Natural killer cell (primary cell): ENCODE data around the gene MED12L. TPM values are rescaled to one million over a fixed set of nuclear protein-coding genes. Genes with fewer than 3 reads are reported as not detected.
"Not testable (repeated sequence)": the region's sequence is repeated elsewhere in the genome, so short reads cannot be mapped to it uniquely, and the experiment has no call there.

Source experiments
- ATAC-seq, 3 donors: fragments of 150-1000 bp in 2 of 3; fragments of 200-7000 bp in 1 of 3; cut with Tn5 transposase; 1 replicate in 1 of 3; 2 replicates in 2 of 3; pipeline ENCODE4 v1.10.0; 2021; ENCODE audit warnings: mild to moderate bottlenecking in 2 of 3, moderate library complexity in 2 of 3
- DNase-seq, 2 donors: peaks; one replicate each; pipeline versions ENCODE4 v3.0.0 to v3.0.0-alpha.2; 2013 to 2021; ENCODE audit warnings: mixed read lengths in 1 of 2
- H3K27ac ChIP-seq: one replicate; pipeline ENCODE4 v1.5.1; 2013; ENCODE audit warnings: mild to moderate bottlenecking, low read length
- H3K27me3 ChIP-seq: one replicate; pipeline ENCODE4 v1.6.1; 2013; ENCODE audit warnings: low read length; ENCODE audit not compliant: control insufficient read depth, insufficient read depth
- H3K36me3 ChIP-seq: one replicate; pipeline ENCODE4 v1.6.1; 2013; ENCODE audit warnings: low read length; ENCODE audit not compliant: control insufficient read depth, insufficient read depth
- H3K4me1 ChIP-seq: one replicate; pipeline ENCODE4 v1.6.1; 2013; ENCODE audit warnings: low read length; ENCODE audit not compliant: control insufficient read depth, insufficient read depth
- H3K4me3 ChIP-seq: one replicate; pipeline ENCODE4 v1.5.1; 2013; ENCODE audit warnings: low read length
- H3K9me3 ChIP-seq: one replicate; pipeline ENCODE4 v1.6.1; 2013; ENCODE audit warnings: low read length; ENCODE audit not compliant: control insufficient read depth, insufficient read depth
- H3K27ac Mint-ChIP-seq, 2 donors: one replicate each; pipeline ENCODE4 v1.8.0; 2022; ENCODE audit warnings: mild to moderate bottlenecking in 2 of 2, mixed read lengths in 2 of 2, moderate library complexity in 1 of 2
- H3K27me3 Mint-ChIP-seq, 2 donors: one replicate each; pipeline ENCODE4 v1.8.0; 2022; ENCODE audit warnings: low read depth in 2 of 2, mixed read lengths in 2 of 2
- H3K36me3 Mint-ChIP-seq: one replicate; pipeline ENCODE4 v1.8.0; 2022; ENCODE audit warnings: mixed read lengths
- H3K4me1 Mint-ChIP-seq, 2 donors: one replicate each; pipeline ENCODE4 v1.8.0; 2022; ENCODE audit warnings: mixed read lengths in 2 of 2
- H3K4me3 Mint-ChIP-seq: one replicate; pipeline ENCODE4 v1.8.0; 2022; ENCODE audit warnings: mild to moderate bottlenecking, moderate library complexity, mixed read lengths
- H3K9me3 Mint-ChIP-seq, 2 donors: one replicate each; pipeline ENCODE4 v1.8.0; 2022; ENCODE audit warnings: mixed read lengths in 2 of 2
- WGBS: methylation state at CpG from one replicate; pipeline ENCODE4 v1.1.7; 2013; ENCODE audit warnings: missing lambda C conversion rate; ENCODE audit not compliant: insufficient coverage; 5-methylcytosine and 5-hydroxymethylcytosine counted together
- intact Hi-C: fragments of 100-400 bp; cut with micrococcal nuclease; formaldehyde crosslinking; loops from one replicate; pipeline ENCODE4 v1.14.2; 2022
- total RNA-seq, 4 donors: library from RNA; stranded (reverse); fragments of 120-200 nt in 1 of 4; gene quantifications; one replicate each; pipeline versions ENCODE4 v1.2.3 to v1.2.4, GENCODE V29; 2013 to 2022
- TF ChIP-seq, protein P1 (sequence below): fragments of 200-600 bp; IDR thresholded peaks from one replicate; pipeline ENCODE4 v1.8.0; 2022; ENCODE audit warnings: antibody characterized with exemption

Gene MED12L
- total RNA-seq, 3 donors from 2014 or later (not counting 1 experiment from before 2014, with no cell fraction given): 3.0 to 6.5 (median 3.0) TPM

DNA sequence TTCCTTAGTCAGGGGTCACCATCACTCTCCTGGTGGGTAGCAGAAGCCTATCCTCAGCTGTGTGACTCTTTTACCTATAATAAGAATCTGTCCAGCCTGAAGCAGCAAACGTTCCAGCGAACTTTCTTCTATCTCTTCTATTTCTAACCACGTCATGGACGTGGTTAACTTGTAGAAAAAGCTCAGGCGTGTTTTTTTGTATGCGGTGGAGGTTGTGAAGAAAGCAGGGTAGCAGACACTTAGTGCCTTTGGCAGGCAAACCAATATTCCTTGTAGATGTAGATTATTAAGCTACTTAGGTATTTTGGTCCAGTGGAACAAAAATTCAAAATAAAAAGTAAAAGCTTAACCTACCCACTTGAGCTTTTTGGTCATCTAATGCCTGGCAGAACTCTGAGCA, 149.4 kb downstream of the MED12L start:
- no peaks in the 10 kb centered on the region for H3K9me3 Mint-ChIP-seq
- intact Hi-C loops: no loop called here
- H3K36me3 Mint-ChIP-seq: no peaks in the 10 kb centered on the region
- ATAC-seq: peak; percentile 52 to 83 (median 54)
- Histone ChIP-seq H3K27me3 (no peaks in the 10 kb centered on the region), H3K27ac (no peak overlapping the region), H3K9me3 (no peaks in the 10 kb centered on the region), H3K4me3 (no peak overlapping the region), H3K36me3 (no peaks in the 10 kb centered on the region), H3K4me1 (peaks cover 11% of the 10 kb centered on the region)
- H3K27ac Mint-ChIP-seq: peak overlapping the region in 1 of 2 donors; percentile 54
- TF ChIP-seq, protein P1, sequence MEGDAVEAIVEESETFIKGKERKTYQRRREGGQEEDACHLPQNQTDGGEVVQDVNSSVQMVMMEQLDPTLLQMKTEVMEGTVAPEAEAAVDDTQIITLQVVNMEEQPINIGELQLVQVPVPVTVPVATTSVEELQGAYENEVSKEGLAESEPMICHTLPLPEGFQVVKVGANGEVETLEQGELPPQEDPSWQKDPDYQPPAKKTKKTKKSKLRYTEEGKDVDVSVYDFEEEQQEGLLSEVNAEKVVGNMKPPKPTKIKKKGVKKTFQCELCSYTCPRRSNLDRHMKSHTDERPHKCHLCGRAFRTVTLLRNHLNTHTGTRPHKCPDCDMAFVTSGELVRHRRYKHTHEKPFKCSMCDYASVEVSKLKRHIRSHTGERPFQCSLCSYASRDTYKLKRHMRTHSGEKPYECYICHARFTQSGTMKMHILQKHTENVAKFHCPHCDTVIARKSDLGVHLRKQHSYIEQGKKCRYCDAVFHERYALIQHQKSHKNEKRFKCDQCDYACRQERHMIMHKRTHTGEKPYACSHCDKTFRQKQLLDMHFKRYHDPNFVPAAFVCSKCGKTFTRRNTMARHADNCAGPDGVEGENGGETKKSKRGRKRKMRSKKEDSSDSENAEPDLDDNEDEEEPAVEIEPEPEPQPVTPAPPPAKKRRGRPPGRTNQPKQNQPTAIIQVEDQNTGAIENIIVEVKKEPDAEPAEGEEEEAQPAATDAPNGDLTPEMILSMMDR: no peak
- DNase-seq: no peak
- peaks cover 20 to 25% of the 10 kb centered on the region in 2 donors for H3K4me1 Mint-ChIP-seq
- H3K4me3 Mint-ChIP-seq: no peak overlapping the region
- WGBS: 48% methylated on average over 4 of the region's 6 CpGs
- peaks cover 0 to 4% of the 10 kb centered on the region in 2 donors for H3K27me3 Mint-ChIP-seq

DNA sequence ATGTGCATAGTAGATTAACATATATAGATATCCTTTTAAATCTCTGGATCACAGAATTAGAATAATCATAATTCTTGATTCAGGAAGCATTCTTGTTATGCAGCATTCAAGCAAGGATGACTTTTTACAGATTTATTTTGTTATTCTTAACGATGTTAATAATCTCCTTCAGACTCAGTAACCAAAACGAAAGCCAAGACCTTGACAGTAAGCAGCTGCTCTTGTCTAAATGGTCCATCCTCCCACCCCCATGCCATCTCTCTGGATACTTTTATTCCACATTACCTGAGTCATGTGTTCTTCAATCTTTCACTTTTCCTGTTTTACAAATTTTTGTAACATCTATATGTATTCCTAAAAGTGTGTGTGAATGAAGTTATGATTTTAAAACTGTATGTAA, 150.9 kb downstream of the MED12L start:
- Histone ChIP-seq H3K27me3 (no peaks in the 10 kb centered on the region), H3K36me3 (no peaks in the 10 kb centered on the region), H3K4me1 (peaks cover 11% of the 10 kb centered on the region), H3K9me3 (no peaks in the 10 kb centered on the region), H3K27ac (no peak overlapping the region), H3K4me3 (no peak overlapping the region)
- H3K27me3 Mint-ChIP-seq: peaks cover 0 to 2% of the 10 kb centered on the region in 2 donors
- peaks cover 9 to 18% of the 10 kb centered on the region in 2 donors for H3K4me1 Mint-ChIP-seq
- no peak overlapping the region for H3K27ac Mint-ChIP-seq
- 100% methylated on average over 2 of the region's 2 CpGs for whole genome bisulfite sequencing
- DNase-seq (no peak), ATAC-seq (no peak)
- H3K36me3 Mint-ChIP-seq: no peaks in the 10 kb centered on the region
- no peaks in the 10 kb centered on the region for H3K9me3 Mint-ChIP-seq
- intact Hi-C loops: no loop called here
- no peak overlapping the region for H3K4me3 Mint-ChIP-seq
- TF ChIP-seq, protein P1: no peak

DNA sequence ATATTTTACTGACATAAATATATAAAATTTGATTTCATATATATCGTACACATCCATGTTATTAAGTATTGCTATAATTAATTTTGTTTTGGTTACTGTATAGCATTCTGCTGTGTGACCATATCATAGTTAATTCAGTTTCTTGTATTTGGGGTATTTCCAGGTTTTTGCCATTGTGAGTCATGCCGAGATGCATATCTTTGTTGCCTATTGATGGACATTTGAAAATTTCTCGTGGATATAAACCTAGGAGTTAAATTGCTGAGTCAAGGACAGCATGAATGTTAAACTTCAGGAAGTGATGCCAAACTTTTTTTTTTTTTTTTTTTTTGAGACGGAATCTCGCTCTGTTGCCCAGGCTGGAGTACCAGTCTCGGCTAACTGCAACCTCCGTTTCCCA, 151.3 kb downstream of the MED12L start:
- TF ChIP-seq, protein P1: no peak
- Histone ChIP-seq H3K4me1 (peaks cover 11% of the 10 kb centered on the region), H3K27ac (no peak overlapping the region), H3K27me3 (no peaks in the 10 kb centered on the region), H3K9me3 (no peaks in the 10 kb centered on the region), H3K36me3 (no peaks in the 10 kb centered on the region), H3K4me3 (no peak overlapping the region)
- H3K36me3 Mint-ChIP-seq: no peaks in the 10 kb centered on the region
- no peaks in the 10 kb centered on the region for H3K9me3 Mint-ChIP-seq
- WGBS: 91% methylated on average over 6 of the region's 7 CpGs
- H3K4me1 Mint-ChIP-seq: peaks cover 8 to 16% of the 10 kb centered on the region in 2 donors
- intact Hi-C loops: no loop called here
- no peak overlapping the region for H3K4me3 Mint-ChIP-seq
- no peak overlapping the region for H3K27ac Mint-ChIP-seq
- DNase-seq (no peak), ATAC-seq (no peak)
- peaks cover 0 to 2% of the 10 kb centered on the region in 2 donors for H3K27me3 Mint-ChIP-seq

DNA sequence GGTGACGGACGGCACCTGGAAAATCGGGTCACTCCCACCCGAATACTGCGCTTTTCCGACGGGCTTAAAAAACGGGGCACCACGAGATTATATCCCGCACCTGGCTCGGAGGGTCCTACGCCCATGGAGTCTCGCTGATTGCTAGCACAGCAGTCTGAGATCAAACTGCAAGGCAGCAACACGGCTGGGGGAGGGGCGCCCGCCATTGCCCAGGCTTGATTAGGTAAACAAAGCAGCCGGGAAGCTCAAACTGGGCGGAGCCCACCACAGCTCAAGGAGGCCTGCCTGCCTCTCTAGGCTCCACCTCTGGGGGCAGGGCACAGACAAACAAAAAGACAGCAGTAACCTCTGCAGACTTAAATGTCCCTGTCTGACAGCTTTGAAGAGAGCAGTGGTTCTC, 156.5 kb downstream of the MED12L start:
- H3K36me3 ChIP-seq, H3K27me3 Mint-ChIP-seq, H3K4me1 Mint-ChIP-seq, DNase-seq, intact Hi-C loops, H3K27me3 ChIP-seq, H3K9me3 ChIP-seq, H3K4me3 ChIP-seq, H3K4me1 ChIP-seq, H3K4me3 Mint-ChIP-seq, H3K9me3 Mint-ChIP-seq, H3K27ac ChIP-seq, ATAC-seq, H3K36me3 Mint-ChIP-seq, H3K27ac Mint-ChIP-seq: not testable (repeated sequence)
- WGBS: 93% methylated on average over 14 of the region's 18 CpGs
